NCI-H748 (cell line): ENCODE results near the gene JAML.

Source experiments
- DNase-seq: peaks from one replicate; lab custom pipeline; 2025; ENCODE audit not compliant: unreplicated experiment; lab: John Stamatoyannopoulos, UW

Gene JAML

DNA sequence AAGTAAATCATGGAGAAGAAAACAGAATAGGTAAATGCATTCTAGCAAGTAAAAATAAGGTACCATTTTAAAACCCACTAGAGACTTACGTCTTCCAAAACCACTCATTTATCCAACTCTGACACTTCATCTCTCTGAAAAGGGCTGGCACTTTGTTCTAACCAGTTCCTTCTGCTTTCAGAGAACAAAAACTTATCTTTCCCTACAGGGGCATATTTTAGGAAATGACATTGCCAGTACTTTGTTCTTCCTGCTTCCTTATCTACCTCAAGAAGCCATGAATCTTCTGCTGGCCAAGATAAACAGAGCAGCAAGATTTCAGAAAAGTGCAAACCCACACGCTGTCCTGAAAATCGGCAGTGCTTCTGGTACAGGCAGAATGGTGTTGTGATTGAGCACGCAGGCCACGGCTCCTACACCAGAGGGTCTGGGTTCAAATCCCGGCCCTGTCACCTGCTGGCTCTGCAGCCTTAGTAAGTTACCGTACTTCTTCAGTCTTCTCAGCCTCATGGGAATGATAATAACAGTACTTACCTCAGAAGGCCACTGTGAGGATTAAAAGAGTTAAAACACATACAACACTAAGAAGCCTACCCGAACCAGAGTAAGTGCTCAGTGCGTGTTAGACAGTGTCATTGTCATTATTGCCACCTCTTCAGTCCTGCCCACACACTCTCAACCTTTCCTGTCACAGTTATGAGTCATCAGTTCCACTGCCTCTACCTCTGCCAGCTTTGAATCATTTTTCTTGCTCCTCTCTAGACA lies 16.4 kb upstream of the JAML start:
- DNase-seq, result no peak

DNA sequence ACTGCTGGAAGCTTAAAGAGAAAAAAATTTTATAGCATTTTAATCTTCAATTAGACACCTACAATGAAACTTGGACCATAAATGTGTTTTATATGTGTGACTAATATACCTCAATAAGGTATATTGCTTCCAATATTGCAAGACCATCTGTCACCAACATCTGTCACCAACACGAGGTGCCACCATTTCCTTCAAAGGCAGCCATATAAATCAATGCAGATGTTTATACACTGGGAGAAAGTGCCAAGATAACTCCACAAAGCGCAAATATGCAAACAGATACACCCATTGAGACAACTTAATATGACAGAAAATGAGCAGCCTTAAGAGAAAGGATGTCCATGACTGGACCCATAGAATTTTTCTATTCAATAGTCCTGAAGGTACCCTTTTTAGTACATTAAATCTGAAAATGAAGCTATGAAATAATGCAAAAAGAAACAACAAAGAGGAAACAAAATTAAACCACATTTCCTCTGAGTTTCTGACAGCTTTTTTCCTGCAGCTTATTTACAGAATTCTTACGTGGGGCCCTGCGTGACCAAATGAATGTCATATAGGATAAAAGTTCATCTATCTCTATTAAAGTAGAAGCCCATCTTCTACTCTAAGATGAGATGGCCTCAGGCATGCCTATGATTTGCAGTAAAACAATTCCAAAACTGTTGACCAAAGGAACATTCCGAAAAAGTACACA lies 14.8 kb upstream of the JAML start:
- no peak for DNase-seq

DNA sequence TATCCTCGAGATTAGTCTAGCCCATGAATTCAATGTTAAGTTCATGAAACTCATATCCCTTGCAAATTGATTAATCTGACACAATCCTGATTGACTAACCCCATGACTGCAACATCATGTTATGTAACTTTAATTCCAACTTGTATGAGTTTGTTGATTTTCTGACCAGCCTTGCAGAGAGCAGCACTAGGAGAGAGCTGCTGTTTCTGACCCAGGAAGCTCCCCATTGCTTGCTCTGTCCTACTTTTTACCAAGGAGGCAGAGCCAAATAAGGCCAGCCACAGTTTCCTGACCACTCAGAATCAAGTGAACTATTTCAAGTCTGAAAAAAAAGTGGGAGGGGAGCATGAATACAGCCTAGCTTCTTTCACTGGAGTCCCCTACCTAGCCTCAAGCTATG lies 14.1 kb upstream of the JAML start:
- no peak for DNase-seq

DNA sequence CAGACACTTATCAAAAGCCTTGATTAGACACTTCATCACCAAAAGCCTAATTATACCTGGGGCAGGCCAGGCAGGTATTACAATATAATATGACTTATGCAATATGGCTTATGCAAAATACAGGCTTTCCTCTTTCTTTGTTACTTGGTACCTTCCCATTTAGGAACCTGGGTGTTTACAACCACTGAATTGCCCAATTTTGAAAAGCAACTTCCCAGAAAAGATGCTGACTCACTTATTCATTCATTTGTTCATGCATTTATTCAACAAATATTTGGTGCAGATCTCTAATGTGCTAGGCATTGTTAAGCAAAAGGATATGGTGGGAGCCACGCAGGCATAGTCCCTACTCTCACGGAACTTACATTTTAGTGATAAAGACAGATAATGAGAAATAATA lies 13.6 kb upstream of the JAML start:
- DNase-seq, result no peak

DNA sequence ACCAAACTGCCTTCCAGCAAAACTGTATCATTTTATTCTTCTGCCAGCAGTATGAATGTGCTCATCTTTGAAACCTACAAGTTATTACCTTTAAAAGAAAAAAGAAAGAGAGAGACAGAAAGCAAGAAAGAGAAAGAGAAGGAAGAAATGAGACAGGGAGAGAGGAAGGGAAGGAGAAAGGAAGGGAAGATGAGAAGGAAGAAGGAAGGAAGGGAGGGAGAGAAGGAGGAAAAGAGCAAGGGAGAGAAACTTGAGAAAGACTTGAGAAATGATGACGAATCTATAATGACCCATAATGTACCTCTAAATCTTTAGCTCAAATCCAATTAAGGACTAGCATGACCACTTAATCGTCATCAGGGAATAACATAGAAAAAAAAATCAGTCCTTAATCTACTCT lies 11.4 kb upstream of the JAML start:
- DNase-seq, result no peak

DNA sequence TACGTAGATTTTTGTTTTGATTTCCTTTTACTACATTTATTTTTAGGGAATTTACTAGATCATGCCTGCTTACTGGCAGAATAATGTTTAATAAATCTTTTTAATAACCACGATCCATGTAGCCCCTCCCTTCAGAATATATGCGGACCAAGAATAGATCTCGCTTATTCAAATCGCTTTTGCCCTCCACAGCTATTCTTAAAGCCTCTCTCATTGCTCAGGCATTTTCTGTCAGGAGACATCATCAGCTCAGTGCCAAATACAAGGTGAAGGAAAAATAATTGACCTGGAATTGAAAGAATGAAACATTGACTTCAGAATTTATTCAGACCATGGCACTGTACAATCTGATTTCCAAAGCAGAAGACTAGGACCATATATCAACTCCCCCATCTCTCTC lies 10.0 kb upstream of the JAML start:
- no peak for DNase-seq

DNA sequence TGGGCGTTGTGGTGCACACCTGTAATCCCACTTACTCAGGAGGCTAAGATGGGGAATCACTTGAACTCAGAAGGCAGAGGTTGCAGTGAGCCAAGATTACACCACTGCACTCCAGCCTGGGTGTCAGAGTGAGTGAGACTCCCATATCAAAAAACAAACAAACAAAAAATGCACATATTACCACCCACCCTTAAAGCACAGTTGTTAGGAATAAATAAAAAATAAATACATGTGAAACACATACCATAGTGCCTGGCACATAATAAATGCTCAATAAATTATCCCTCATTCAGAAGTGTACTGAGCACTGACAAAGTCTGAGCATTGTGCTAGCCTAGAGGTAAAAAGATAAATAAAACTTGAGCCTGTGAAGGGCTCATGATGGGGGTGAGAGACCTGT lies 9.0 kb upstream of the JAML start:
- DNase-seq, result no peak

DNA sequence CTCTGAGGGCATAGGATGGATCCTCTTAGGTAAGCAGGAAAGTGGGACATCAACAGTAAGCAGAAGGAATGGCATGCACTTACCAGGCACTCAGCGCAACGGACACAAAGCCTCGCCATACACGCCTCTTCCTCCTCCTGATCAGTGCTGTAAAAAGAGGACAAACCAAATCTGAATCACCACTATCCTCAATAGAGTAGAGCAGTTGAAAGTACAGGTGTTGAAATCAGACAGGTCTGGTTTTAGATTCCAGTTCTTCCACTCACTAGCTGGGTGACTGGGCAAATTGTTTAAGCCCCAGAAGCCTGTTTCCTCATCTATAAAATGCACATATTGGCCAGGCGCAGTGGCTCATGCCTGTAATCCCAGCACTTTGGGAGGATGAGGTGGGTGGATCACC lies 8.6 kb upstream of the JAML start:
- DNase-seq, result no peak

DNA sequence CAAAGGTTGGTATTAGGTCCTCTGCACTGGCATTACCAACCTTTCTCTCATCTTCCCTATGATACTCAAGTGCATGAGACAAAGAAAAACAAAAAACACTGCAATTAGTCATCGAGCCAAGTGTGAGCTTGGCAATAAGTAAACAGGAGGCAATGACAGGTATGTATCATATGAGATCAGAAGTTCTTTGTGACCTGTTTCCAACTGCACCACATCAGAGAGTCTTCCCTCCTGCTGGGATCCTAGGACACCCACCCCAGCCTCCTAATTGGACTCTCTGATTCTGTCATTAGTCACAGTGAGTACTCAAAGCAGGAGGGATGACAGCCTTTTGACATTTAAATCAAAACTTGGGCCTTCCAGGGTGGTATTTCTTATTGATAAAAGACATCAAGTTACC lies 7.8 kb upstream of the JAML start:
- DNase-seq, result no peak

DNA sequence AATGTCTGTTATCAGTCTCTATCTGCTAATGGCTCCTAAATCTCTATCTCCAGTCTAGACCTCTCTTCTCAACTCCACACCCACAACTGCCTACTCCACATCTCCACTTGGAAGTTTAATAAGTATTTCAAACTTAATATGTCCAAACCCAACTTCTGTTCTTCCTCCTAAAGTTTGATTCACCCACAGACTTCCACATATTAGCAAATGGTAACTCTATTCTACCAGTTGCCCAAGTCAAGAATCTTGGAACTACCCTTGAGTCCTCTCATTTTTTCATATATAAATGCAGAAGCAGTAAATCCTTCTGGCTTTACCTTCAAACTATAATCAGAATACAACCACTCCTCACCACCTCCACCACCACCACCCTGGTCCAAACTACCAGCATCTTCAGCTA lies 6.7 kb upstream of the JAML start:
- no peak for DNase-seq

DNA sequence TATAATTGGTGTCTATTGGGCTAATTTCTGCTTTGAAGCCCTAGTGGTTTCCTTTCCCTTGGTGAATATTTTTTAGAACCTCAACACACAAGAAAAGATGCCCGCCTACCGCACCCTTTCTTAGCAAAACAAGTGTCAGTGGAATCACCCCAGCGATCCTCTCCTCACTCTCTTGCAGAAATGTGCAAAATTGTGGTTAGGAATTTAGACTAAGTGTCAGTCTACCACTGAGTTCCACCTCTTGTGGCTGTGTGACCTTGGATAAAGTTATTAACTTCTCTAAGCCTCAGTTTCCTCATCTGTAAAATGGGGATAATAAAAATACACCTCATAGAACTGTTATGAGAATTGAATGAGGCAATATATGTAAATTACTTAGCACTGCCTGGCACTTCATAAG lies 5.3 kb upstream of the JAML start:
- no peak for DNase-seq

DNA sequence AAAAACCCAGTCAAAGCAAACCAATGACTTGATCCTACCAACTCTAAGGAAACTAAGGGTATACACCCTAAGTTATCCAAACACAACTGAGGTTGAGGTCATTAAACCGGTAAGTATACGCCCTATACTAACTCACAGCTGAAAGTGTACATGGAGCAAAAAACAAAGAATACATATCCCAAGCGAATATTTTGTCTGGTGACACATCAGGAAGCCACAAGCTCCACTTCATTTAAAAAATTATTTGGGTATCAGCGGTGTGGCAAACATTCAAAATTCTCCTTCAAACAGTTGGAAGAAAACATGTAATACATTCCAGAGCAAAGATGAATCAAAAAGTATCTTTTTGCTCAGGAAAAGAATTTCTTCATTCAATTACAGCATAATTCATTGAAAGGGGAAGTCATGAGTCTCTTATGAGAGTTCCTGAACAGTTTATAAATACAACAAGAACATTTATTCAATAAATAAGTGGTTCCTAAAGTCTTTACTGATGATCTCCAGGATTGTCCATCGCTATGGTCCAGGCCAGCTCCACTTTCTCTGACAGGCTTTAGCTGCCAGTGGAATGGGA lies 4.5 kb upstream of the JAML start:
- no peak for DNase-seq

DNA sequence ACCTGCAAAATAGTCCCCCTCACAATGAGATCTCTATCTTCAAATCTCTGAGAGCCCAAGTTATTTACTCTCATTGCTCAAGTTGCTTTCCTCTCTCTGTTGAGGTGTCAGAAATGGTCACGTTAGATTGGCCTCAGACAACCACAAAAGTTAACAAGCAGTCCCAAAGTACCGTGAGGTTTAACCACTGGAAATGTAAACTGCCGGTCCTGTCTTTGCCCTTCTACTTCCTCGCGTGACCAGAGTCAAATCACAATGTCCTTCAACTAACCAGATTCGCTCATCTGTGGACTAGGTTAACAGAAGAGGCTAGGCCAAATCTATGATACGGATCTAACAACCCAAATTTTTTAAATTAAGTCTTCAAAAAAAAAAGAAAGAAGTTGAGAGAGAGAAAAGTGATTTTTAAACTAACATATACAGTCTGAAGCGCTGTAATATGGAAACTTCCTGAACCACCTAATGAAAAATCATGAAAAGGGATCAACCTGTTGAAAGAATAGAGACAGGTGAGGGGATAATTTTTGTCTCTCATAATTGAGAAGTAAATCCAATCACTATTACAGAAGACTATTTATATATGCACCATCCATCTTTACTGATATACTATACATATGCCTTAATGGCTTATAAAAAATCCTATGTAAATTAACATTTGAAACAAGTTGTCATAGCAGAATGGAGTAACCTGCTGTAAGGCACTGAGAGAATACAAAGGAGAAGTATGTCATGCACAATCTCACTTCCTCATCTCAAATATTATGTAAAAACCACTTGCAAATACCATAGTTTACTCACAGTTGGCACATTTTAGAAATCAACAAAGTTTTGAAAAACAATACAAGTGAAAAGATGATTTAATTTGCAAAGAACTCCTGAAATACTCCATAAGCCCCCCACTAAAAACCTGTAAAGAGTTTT lies 3.3 kb upstream of the JAML start:
- DNase-seq, result no peak

DNA sequence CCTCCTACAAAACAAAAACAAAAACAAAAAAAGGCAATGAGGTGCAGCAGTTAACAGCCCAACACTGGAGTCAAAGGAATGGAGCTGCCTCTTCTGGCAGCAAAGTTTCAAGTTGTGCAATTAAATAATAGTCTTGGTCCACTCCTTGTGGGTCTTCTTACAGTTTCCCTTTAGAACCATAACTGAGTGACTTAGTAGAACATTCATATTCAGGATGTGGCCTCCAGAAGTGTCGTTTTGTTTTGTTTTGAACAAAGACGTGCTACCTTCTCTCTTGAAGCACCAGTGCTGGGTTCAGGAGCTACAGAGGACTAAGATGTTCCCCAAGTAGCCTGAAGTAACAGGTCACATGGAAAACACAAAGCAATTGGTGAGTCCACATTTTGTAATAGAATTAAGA lies 2.0 kb upstream of the JAML start:
- DNase-seq, result no peak

DNA sequence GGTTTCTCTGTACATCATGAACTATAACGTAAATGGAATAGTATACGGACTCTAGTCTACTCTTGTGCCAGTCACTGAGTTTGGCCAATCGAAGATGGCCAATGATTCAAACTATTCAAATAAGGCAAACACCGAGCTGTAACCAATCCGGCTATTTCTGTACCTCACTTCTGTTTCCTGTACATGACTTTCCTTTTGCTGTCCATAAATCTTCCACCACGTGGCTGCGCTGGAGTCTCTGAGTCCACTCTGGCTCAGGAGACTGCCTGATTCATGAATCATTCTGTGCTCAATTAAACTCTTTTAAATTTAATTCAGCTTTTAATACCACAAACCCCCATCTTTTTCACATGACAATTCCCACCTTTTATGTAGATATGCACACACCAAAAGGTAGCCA lies 1.5 kb upstream of the JAML start:
- DNase-seq, result no peak

DNA sequence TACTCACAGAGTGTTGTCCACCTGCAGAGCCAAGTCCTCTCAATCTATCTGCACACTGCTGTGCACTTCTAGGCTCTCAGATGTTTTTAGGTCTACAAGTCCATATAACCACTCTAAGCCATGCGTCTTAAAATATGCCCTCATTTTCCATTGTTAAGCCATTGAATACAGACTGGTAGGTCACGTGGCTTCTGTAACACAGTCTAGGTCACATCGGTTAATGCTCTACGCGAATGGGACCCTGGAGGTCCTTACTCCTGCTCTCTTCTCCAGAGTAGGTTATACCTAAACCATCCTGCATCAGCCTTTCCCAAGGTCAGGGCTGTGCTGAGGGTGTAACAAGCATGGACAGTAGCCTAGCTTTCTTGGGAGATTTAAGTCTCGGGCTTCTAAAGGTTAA lies 819 bp downstream of the JAML start:
- DNase-seq, result no peak

DNA sequence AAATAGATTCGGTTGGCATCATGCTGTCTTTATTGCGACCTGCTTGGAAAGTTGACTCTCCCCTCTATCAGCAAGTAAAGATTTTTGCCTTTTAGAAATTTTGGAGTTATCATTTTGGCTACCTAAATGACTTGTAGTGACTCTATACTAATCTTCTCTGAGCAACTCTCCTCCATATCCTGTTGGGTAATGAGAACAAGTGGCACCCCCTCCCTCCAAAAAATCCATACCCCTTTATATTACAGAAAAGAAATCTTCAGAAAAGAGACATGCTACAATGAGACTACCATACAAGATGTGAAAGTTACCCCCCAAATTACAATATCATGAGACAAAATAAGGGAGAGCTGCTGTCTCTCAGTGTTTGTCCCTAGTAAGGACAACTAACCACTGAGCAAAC lies 1.2 kb downstream of the JAML start:
- no peak for DNase-seq

DNA sequence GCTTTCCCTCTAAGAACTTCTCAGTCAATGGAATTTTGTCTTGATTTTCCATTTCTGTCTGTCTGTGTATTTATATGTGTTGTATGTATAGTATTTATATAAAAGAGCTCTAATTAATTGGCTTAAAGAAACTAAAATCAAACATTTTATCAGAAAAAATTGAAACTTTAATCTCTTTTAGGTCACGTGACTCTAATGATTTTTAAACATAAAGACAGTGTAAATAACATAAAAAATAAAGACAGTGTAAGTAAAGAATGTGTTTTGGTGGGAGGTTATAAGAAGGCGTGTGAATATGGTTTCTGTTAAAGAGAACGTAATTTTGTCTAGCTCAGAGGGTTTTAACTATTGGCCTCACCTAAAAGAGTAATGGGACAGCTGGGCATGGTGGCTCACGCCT lies 2.4 kb downstream of the JAML start:
- no peak for DNase-seq

DNA sequence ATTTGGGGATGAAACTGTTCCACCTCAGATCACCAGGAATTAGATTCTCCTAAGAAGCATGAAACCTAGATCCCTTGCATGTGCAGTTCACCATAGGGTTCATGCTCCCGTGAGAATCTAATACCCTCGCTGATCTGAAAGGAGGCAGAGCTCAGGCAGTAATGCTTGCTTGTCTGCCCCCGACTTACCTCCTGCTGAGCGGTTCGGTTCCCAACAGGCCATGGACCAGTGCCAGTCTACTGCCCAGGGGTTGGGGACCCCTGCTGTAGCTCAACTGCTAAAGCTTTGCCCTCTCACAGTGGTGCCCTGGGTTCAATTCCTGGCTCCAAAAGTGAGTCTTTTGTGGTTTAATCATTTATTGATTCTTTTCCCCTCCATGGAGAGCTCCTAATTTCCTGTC lies 3.4 kb downstream of the JAML start:
- DNase-seq, result no peak

DNA sequence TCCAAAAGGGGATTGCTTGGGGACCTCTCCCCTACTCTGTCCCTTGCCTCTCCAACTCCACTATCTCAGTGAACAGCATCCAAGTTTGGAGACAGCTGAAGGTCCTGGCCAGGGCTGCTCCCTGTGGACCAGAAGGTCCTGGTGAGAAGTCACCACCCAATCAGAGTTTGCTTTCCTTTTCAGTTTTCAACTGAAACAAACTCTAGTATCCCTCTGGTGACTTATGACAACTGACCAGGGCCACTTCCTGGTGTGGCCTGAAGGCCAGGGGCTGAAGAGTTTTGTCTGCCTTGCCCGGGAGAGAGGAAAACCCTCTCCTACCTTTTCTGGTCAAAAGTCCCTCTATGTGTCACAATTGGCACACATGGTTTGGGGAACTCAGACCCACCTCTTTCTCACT lies 5.1 kb downstream of the JAML start:
- DNase-seq, result no peak

DNA sequence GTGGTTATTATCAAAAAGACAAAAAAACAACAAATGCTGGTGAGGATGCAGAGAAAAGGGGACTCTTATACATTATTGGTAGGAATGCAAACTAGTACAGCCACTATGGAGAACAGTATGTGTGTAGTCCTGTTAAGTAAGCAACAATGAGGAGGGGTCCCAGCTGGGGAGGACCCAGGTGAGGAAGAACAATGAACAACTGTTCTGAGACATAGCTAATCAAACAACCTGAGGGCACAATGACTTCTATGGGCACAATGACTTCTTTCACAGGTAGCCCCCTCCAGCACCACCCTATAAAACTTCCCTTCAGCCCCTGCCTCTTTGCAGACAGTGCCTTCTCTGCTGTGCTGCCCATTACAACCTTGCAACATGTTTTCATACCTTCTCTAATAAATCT lies 5.6 kb downstream of the JAML start:
- DNase-seq, result no peak

DNA sequence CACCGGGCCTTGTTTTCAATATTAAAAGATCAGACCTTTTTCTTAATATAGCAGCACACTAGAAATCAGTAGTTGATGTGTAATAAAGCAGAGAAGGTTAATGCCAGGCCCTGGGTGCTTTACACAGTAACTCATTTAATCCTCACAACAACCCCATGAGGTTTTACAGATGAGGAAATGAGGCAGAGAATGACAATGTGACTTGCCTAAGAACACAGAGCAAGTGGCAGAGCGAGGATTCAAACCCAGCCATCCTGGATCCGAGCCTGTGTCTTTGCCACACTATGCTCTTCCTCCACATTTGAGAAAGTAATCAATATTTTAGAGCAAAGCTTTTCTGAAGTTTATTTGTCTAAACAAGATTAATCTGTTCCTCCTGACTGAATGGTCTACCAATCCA lies 7.2 kb downstream of the JAML start:
- no peak for DNase-seq
